HS-5 (cell line): ENCODE results near the gene C16orf90.
"Not testable (repeated sequence)": the region's sequence is repeated elsewhere in the genome, so short reads cannot be mapped to it uniquely, and the experiment has no call there.

Experiments
- DNase-seq: peaks from one replicate; pipeline ENCODE4 v3.0.0-alpha.2; 2012; ENCODE audit warnings: low read depth

C16orf90 gene

DNA sequence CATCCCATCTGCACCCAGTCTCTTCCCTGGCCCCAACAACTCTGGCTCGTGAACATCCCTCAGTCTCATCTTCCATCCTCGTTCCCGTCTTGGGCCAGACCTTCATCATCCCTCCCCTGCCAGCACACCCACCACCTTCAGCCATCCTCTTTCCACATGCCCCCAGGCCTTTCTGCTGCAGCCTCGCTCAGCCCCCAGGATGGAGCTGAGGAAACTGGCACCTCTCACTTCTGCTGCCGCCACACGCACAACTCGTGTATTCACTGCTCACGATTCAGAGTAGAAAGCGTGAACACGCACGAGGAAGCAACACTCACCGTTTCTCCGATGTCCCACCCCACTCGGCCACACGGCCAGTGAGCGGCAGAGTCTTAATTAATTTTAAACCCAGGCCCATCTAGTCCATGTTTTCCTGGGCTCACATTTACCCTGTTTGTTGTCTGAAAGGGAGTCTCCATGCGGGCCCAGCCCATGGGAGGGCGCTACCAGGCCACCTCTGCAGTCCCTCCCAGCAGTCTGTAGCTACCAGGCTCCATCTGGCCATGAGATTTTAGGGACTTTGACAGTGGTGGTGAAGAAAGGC lies 12.5 kb downstream of the C16orf90 start:
- no peak for DNase-seq

DNA sequence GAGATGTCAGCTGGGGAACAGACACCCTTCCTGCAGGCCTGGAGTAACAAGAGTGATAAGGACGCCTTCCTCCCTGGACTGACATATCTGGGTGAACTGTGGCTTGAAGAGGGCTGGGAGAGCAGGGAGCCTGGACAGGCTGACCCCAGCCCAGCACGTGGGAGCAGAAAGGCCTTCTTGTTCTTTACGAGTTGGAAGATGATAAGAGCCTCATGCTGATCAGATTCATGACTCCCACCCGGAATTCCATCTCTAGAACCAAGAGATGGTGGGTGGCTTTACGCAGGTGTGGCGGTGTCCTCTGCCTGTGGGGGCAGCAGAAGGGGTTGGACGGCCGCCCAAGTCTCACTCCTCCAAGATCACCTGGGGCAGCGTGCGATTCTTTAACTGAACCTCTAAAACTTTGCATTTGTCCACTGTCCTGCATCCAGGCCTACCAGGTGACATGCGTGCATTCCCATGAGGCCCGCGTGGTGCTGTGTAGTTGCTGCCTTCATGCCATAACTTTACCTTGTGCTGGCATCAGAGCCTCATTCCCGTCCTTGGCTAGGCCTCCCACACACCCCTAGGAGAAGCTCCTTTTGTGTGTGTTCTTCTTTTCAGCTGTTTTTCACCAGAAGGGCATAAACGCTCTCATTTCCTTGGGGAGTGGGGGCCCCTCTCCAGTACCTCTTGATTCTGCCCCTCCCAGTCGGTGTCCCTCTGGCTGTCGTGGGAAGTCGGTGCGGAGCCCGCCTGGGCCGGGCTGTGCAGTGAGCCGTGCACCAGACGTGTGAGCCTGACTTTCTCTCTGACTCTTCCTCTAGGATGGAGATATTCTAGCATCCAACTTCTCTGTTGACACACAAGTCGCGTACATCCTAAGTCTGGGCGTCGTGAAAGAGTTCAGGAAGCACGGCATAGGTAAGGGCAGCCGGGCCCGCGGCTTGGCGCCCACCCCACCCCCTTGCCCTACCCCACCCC lies 13.3 kb downstream of the C16orf90 start:
- DNase-seq = no peak

DNA sequence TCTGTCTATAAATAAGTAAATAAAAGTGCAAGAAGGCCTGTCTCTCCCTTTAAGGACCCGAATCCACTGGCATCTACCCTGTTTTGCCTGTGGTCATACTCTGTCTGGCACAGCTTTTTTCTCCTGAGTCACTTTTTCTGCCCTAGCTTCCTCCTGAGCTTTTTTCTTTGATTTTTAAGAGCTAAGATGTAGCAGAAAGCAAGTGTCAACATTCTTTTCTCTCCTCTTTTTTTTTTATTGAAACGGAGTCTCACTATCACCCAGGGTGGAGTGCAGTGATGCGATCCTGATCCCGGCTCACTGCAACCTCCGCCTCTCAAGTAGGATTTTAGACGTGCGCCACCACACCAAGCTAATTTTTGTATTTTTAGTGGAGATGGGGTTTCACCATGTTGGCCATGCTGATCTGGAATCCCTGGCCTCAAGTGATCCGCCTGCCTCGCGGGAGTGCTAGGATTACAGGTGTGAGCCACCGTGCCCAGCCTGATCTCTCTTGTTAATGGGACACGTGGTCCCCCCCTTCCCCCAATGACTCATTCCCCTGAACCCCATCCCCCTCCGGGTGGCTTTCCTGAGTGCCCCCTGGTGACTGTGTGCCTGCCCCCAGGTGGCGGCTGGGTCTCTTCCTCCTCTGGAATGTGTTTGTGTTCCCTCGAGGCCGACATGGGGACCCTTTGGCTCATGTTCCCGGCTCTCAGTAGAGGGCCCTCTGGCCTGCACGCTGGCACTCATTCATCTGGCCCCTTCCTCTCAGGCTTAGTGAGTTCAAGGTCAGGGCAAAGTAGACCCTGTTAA lies 14.2 kb downstream of the C16orf90 start:
- no peak for DNase-seq

DNA sequence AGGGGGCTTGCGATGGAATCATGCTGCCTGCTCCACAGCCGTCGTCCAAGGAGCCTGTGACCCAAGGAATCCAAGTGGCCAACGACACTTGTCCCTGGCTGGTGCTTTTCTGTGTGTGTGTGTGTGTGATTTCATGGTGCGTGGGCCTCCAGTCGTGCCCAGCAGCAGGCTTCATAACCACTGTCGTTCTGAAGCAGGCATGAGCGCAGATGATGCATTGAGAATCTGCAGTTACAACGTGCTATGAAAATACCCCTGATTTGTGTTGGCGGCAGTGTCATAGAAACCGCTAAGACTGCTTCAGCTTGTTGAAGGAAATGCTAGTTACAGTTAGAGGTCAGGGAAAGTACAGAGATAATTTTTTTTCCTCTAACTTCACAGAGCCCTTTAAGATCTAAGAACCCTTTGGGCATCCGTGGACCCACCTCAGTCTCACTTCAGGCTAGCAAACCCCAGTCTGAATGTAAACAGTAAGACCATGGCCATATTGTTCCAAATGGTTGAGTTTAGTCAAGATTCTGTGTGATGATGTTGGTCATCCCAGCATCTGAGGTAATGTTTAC lies 15.6 kb downstream of the C16orf90 start:
- no peak for DNase-seq

DNA sequence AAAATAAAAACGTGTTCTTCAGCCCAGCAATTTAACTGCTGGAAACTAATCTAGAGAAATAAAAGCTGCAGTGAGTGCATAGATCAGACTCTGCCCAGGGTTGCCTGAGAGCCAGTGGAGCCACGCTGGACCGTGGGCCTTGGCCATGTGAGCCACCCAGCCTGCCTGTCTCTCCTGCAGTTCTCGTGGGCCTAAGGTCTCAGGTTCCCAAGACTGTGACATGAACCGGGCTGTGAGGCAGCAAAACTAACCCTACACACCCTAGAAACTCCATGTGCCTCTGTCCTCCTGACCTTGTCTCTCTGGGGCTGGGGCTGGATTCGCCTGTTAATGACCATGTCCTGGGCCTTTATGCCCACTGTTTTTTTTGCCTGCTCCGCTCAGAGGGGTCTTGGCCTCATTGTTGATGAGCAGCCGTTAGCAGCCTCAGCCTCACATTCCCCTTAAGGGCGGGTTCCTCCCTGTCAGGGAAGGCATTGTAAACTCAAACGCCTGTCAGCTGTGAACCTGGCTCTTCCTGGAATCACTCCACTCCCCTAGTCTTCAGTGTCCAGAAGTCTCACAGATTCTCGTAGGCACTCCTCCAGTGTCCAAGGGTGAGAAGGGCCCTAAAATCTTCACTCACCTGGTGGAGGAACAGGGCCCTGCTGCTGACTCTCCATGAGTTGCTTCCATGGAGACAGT lies 16.9 kb downstream of the C16orf90 start:
- DNase-seq = no peak

DNA sequence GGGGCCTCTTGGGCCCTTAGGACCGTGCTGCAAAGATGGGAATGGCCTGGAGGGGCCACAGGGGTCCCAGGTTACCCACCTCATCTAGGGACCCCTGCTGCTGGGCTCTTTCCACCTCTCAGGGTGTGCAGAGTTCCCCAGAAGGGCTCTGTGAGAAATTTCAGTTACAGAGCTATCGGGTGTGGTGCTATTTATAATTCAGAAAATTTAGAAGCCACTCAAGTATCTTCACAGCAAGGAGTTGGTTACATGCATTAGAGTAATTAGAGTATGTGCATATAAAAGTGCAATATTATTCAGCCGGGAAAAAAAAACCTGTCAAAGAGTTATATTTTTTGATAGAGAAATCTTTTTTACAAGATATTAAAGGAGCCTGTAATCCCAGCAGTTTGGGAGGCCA lies 18.9 kb downstream of the C16orf90 start:
- no peak for DNase-seq

DNA sequence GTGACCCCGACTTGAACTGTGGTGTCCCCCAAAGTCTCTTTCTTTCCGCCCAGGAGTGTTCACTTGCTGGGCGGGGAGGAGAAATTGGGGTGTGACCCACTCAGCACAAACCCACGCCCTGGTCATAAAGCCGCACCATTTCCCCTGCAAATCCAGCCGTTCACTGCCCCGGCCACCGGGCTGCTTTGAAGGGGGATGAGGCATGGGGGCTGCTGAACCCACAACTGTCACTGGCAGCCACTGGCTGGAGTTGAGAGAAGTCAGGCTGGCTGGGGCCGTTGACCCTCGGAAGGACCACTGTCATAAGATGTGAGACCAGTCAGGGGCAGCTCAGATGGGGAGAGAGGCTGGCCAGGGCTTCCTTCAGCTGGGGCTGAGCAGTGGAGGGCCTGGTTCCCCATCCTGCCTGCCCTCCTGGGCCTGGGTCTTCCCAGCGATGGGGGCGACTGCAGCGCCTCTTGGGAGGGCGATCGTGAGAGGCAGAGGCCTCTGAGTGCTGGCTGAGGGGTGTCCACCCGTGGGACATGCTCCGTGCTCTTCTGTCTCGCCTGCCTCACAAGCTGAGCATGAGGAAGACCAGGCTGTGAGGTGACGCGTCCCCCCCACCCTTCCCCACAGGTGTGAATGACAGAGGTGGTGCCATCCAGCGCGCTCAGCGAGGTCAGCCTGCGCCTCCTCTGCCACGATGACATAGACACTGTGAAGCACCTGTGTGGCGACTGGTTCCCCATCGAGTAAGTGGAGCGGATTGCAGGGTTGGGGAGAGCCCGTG lies 19.5 kb downstream of the C16orf90 start:
- no peak for DNase-seq

DNA sequence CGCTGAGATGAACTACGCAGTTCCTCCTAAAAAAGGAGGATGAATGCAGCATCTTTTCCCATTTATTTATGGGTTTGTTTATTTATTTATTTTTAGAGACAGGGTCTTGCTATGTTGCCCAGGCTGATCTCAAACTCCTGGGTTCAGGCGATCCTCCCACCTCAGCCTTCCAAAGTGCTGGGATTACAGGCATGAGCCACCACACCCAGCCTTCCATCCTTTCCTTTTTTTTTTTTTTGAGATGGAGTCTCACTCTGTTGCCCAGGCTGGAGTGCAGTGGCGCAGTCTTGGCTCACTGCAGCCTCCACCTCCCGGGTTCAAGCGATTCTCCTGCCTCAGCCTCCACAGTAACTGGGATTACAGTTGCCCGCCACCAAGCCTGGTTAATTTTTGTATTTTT lies 20.4 kb downstream of the C16orf90 start:
- not testable (repeated sequence) for DNase-seq

DNA sequence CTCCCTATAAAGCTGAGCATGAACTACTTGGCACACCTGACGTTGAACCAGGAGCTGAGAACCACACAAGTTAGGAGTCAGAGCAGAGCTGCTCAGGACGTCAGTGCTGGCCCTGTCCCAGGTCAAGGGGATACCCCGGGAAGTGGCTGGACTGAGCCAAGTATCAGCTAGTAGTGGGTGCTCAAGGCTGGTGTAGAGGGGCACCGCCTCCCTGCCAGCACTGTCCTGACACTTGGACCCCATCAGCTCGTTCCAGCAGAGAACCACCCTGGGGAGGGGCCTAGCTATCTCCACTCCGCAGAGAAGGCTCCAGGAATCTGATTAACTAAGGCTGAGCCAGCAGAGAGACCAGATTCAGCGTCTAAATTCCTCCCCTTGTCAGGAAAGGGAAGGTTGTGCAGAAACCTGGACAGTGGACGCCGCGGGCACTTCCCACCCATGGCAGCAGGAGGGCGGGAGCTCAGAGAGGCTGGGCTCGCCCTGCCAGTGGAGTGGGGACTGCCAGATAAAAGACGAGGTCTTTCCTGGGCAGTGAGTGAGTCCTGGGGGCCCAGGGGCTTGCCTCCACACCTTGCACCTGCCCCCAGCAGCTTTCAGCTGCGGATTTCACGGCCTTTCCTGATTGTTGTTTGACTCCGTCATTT lies 21.0 kb downstream of the C16orf90 start:
- DNase-seq = no peak

DNA sequence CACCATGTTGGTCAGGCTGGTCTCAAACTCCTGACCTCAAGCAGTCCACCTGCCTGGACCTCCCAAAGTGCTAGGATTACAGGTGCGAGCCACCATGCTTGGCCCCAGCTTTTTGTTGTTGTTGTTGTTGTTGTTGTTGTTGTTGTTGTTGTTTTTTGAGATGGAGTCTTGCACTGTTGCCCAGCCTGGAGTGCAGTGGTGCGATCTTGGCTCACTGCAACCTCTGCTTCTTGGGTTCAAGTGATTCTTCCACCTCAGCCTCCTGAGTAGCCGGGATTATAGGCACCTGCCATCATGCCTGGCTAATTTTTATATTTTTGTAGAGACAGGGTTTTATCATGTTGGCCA lies 21.7 kb downstream of the C16orf90 start:
- not testable (repeated sequence) for DNase-seq

DNA sequence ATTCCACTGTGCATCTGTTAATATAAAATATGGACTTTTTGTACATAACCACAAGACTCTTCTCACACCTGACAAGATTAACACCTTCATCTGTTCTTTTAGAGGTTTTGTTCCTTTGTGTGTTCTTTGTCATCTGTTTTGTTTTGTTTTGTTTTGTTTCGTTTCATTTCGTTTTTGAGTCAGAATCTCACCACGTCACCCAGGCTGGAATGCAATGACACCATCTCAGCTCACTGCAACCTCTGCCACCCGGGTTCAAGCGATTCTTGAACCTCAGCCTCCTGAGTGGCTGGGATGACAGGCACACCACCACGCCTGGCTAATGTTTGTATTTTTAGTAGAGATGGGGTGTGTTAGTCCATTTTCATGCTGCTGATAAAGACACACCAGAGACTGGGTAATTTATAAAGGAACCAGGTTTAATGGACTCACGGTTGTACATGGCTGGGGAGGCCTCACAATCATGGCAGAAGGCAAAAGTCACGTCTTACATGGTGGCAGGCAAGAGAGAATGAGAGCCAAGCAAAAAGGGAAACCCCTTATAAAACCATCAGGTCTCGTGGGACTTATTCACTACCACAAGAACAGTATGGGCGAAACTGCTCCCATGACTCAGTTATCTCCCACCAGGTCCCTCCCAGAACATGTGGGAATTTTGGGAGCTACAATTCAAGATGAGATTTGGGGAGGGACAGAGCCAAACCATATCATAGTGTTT lies 22.3 kb downstream of the C16orf90 start:
- no peak for DNase-seq

DNA sequence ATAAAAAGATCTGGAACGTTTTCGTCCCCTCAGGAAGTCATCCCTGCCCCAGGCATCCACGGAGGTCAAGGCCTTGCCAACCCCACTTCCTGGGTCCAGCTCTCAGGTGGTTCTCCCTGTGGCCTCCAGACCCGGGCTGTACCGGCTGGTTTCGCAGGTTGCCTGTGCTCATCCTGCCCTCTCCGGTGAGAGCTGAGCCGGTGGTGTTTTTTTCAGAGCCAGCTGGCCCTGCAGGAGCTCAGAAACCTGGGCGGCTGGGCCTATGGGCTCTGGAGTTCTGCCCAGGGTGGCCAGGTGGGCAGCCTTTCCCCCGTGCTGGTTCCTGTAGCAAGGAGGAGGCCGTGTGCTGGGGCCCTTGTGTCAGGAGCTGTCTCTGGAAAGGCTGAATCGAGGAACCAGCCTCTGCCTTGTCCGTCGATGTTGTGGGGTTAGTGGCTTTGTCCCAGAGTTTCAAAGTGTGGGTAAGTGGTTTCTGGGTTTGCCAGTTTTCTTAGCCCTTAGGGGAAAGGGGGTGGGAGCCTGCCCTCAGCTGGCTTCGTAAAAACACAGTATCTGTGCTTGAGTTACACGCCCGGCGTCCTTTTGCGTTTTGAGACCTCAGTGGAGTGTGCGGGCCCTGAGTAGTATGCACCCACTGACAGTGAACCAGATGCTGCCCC lies 23.6 kb downstream of the C16orf90 start:
- no peak for DNase-seq

DNA sequence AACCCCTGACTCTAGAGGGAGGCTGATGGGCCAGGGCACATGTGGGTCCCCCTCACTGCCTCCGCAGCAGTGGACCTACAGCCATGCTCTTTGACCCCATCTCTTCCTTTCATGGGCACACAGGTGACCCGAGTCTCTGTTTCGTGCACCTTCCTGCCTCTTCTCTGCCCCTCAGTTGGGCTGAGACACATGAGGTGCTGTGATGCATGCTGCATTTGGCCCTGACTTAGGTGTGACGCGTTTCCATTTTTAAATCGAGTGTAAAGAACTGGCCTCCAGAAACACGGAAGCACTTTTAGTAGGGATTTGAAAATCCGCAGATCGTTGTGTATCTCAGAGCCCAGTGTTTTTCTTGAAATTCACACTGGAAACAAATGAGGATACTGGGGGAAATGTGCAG lies 24.6 kb downstream of the C16orf90 start:
- no peak for DNase-seq

DNA sequence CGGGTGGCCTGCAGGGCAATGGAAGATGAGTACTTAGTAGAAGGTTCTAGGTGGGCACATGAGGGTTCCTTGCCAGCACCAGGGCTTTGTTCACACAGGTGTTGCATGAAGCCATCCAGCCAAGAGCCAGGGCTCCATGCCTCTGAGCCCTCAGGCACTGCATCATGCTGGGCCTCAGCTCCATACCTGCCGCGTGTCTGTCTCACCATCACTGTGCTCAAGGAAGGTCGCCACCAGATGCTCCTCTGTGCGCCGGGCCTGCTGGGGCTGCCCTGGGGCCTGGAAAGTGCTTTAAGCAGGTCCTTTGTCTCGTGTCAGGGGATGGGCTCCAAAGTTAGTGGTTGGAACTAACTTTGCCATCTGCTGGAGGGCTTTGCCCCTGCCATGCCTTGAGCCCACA lies 25.6 kb downstream of the C16orf90 start:
- DNase-seq = no peak

DNA sequence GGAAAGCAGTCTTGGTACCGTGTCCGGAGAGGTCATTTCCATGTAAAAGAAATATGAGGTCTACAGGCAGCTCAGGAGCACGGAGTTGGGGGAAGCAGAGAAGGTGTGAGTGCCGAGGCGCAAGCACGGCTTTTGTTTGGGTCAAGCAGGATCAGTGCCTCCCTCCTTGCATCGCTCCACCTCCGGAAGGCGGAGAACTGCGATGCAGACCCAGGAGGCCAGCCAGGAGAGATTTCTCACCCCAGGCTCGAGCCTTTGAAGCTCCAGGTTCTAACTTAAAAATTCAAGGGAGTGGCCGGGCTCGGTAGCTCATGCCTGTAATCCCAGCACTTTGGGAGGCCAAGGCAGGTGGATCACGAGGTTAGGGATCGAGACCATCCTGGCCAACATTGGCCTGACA lies 26.8 kb downstream of the C16orf90 start:
- no peak for DNase-seq

DNA sequence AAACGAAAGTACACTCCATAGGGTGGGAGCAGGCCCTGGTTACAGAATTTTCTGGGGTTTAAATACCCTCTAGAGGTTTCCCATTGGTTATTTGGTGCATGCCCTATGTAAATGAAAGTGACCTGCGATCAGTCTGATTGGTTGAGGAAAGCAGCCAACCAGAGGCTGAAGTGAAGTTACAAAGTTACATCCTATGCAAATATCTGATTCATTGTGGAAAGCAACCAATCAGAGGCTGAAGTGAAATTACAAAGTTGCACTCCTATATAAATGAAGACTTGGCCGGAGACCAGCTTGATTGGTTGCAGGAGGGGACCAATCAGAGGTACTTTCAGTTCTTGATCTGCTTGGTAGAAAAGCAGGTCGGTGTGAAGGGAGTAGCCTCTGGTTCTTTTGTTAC lies 27.4 kb downstream of the C16orf90 start:
- no peak for DNase-seq

DNA sequence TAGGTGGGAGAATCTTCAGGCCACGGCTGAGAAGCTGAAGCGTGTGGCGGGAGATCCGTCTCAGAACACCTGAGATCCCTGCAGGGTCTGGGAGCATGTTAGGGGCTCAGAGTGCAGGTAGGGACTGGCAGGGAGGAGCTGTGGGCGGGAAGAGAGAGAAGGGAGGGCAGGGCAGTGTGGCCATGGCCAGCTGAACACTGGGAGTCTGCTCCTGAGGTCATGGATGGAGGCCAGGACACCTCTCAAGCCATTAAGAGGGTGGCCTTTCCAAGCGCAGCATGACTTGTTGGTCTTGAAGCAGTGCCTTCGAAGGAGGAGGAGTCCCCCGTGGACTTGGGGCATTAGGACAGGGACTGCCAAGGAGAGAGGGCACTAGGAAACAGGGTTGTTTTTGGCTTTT lies 28.1 kb downstream of the C16orf90 start:
- no peak for DNase-seq

DNA sequence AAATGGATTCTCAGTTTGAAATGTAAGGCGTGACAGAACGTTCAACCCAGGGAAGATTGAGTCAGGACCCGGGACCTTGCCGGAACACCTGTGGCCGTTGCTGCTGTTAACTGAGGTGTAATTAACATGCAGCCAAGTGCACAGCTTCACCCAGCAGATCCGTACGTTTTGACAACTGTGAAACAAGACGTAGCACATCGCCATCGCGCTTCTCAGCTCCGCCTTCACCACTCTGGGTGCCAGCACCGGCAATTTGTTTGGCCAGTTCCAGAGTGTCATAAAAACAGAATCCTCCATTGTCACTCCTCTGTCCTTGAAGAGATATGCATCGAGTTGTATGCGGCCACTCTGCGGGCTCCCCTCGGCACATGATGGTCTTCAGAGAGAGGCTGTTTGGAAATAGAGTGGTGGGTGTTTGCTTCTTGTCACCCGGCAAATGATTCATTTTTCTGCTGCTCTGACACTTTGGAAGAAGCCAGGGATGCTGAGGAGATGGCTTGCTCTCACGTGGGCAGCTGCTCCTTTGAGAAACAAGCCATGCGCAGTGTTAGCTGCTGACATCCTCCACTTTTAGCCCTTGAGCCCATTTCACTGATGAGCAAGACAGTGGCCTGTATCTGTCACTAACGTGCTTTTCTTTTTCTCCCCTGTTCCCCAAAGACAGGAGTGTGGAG lies 29.2 kb downstream of the C16orf90 start:
- no peak for DNase-seq

DNA sequence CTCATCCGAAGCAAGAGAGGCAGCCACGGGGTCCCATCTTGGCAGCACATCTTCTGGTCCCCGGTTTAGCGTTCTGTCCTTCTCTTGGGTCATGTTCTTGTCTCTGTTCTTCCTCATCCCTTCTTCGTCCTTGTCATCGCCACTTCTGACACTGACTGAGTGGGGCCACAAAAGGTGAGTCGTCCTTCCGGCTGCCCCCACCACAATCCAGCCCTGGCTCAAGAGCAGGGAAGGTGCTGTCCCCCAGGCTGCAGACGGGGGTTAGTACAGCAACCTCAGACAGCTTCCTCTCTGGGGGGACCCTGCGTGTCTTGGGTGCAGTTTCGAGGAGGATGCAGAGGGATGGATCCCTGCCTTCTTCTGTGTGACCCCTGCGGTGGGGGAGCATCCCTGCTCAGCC lies 30.0 kb downstream of the C16orf90 start:
- DNase-seq = no peak
